ENCODE results near the gene DOCK3. TPM values are rescaled to one million over a fixed set of nuclear protein-coding genes. Genes with fewer than 3 reads are reported as not detected.

Gene DOCK3
- total RNA-seq, 1 experiment from 2014 or later = 5.6 TPM

DNA sequence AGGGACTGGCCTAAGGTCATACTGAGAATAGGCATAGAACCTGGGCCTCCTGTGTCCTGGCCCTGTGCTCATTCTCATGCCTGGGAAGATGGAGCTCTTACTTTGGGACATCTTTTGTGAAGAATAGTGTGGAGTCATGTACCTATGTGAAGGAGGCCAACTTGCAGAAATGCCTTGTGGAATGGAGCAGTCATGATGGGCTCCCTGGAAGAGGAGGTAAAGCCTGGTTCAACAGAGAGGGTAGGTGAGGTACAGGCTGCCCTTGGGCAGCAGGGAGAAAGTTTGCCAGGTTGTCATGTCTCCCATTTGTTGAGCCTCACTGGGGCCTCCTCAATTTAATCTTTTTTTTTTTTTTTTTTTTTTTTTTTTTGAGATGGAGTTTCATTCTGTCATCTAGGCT is 39.7 kb upstream of the DOCK3 start (continued):
- TF ChIP-seq KAT7 (CRISPR knock-in tag; IDR thresholded peaks at IDR 0.05; ENCODE audit: borderline replicate concordance) (no peak), SMAD4 (CRISPR knock-in tag; IDR thresholded peaks at IDR 0.05) (no peak), PRRX2 (CRISPR knock-in tag; IDR thresholded peaks at IDR 0.05) (no peak), RELA (CRISPR knock-in tag; IDR thresholded peaks at IDR 0.05; ENCODE audit: borderline replicate concordance) (no peak)
- TF ChIP-seq, protein P1, sequence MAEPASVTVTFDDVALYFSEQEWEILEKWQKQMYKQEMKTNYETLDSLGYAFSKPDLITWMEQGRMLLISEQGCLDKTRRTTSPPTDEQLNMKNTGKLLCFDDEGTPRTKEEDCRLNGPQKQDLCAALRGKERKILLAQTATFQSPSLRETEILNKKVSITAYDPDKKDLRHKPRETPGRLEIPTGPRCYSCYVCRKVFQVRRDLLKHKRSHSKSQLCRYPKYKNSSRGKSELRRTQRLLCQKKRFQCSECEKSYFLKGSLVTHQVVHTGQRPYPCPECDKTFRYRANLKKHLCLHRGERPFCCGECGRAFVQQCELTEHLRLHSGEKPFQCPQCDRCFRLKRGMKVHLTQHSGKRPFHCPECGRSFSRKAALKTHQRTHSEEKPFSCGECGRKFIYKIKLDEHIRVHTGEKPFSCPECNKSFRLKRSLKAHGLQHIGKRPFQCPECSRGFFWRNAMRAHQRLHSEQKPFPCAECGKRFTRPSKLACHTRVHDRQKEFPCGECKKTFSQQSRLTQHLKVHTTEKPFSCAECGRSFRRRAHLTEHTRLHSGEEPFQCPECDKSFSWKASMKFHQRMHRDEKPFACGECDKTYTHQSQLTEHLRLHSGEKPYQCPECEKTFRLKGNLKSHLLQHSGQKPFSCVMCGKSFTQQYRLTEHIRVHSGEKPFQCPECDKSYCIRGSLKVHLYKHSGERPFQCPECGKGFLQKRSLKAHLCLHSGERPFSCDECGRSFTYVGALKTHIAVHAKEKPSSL (CRISPR knock-in tag; conservative IDR thresholded peaks at IDR 0.05) = no peak
- TF ChIP-seq, protein P2, sequence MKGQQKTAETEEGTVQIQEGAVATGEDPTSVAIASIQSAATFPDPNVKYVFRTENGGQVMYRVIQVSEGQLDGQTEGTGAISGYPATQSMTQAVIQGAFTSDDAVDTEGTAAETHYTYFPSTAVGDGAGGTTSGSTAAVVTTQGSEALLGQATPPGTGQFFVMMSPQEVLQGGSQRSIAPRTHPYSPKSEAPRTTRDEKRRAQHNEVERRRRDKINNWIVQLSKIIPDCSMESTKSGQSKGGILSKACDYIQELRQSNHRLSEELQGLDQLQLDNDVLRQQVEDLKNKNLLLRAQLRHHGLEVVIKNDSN (CRISPR knock-in tag; IDR thresholded peaks at IDR 0.05) = no peak

DNA sequence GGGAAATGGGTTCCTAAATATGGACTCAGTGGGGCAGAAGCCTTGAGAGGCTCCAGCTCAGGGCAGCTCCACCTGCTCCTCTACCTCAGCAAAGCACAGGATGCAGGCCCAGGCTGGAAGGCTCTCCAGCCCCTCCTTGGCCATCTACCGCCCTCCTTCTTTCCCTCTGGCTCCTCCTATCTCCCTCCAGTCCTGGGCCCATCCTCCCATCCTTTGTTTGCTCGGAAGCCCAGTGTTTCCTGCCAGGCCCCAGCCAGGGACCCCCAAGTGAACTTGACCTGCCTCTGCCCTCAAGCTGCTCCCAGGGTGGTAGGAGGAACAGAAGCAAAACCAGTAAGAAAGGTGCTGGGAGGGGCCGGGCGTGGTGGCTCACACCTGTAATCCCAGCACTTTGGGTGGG is 37.7 kb upstream of the DOCK3 start:
- no peak for TF ChIP-seq SOX15 (CRISPR knock-in tag; IDR thresholded peaks at IDR 0.05)
- TF ChIP-seq, protein P3, sequence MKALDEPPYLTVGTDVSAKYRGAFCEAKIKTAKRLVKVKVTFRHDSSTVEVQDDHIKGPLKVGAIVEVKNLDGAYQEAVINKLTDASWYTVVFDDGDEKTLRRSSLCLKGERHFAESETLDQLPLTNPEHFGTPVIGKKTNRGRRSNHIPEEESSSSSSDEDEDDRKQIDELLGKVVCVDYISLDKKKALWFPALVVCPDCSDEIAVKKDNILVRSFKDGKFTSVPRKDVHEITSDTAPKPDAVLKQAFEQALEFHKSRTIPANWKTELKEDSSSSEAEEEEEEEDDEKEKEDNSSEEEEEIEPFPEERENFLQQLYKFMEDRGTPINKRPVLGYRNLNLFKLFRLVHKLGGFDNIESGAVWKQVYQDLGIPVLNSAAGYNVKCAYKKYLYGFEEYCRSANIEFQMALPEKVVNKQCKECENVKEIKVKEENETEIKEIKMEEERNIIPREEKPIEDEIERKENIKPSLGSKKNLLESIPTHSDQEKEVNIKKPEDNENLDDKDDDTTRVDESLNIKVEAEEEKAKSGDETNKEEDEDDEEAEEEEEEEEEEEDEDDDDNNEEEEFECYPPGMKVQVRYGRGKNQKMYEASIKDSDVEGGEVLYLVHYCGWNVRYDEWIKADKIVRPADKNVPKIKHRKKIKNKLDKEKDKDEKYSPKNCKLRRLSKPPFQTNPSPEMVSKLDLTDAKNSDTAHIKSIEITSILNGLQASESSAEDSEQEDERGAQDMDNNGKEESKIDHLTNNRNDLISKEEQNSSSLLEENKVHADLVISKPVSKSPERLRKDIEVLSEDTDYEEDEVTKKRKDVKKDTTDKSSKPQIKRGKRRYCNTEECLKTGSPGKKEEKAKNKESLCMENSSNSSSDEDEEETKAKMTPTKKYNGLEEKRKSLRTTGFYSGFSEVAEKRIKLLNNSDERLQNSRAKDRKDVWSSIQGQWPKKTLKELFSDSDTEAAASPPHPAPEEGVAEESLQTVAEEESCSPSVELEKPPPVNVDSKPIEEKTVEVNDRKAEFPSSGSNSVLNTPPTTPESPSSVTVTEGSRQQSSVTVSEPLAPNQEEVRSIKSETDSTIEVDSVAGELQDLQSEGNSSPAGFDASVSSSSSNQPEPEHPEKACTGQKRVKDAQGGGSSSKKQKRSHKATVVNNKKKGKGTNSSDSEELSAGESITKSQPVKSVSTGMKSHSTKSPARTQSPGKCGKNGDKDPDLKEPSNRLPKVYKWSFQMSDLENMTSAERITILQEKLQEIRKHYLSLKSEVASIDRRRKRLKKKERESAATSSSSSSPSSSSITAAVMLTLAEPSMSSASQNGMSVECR (CRISPR knock-in tag; IDR thresholded peaks at IDR 0.05; ENCODE audit: borderline replicate concordance) = no peak
- TF ChIP-seq ESRRA (CRISPR knock-in tag; IDR thresholded peaks at IDR 0.05; ENCODE audit: borderline replicate concordance) = no peak
- 0 out of 2 replicates have a peak, but pooled peaks have one; percentile 20 for TF ChIP-seq FOXK1 (CRISPR knock-in tag; IDR thresholded peaks at IDR 0.05)
- TF ChIP-seq, protein P4, sequence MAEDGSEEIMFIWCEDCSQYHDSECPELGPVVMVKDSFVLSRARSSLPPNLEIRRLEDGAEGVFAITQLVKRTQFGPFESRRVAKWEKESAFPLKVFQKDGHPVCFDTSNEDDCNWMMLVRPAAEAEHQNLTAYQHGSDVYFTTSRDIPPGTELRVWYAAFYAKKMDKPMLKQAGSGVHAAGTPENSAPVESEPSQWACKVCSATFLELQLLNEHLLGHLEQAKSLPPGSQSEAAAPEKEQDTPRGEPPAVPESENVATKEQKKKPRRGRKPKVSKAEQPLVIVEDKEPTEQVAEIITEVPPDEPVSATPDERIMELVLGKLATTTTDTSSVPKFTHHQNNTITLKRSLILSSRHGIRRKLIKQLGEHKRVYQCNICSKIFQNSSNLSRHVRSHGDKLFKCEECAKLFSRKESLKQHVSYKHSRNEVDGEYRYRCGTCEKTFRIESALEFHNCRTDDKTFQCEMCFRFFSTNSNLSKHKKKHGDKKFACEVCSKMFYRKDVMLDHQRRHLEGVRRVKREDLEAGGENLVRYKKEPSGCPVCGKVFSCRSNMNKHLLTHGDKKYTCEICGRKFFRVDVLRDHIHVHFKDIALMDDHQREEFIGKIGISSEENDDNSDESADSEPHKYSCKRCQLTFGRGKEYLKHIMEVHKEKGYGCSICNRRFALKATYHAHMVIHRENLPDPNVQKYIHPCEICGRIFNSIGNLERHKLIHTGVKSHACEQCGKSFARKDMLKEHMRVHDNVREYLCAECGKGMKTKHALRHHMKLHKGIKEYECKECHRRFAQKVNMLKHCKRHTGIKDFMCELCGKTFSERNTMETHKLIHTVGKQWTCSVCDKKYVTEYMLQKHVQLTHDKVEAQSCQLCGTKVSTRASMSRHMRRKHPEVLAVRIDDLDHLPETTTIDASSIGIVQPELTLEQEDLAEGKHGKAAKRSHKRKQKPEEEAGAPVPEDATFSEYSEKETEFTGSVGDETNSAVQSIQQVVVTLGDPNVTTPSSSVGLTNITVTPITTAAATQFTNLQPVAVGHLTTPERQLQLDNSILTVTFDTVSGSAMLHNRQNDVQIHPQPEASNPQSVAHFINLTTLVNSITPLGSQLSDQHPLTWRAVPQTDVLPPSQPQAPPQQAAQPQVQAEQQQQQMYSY (CRISPR knock-in tag; IDR thresholded peaks at IDR 0.05) = peak; percentile 13; the same call in 1 of the 2 replicates
- DNase-seq (ENCODE audit: low spot score) (peak; percentile 49), ATAC-seq (peak; percentile 96)
- POLR2A ChIA-PET = interaction anchor here (1.5 kb wide), 1 partner anchor 9 kb away, joined by 4 read pairs; no protein-coding TSS in a partner anchor
- H3K4me3 Mint-ChIP-seq = no peak overlapping the region
- CTCF ChIA-PET = interaction anchor here (0.6 to 3.5 kb wide), 7 partner anchors 9 to 33 kb away, joined by 3 to 16 read pairs (median 6); partner anchors contain the start of genes CISH and MAPKAPK3
- peaks cover 6% of the 10 kb centered on the region for H3K36me3 Mint-ChIP-seq
- H3K27ac Mint-ChIP-seq = peak overlapping the region; percentile 71; the same call in 1 of the 2 replicates
- H3K4me1 Mint-ChIP-seq = peaks cover 33% of the 10 kb centered on the region
- H3K9me3 Mint-ChIP-seq = no peaks in the 10 kb centered on the region
- H3K27me3 Mint-ChIP-seq (ENCODE audit: low read depth) = no peaks in the 10 kb centered on the region

DNA sequence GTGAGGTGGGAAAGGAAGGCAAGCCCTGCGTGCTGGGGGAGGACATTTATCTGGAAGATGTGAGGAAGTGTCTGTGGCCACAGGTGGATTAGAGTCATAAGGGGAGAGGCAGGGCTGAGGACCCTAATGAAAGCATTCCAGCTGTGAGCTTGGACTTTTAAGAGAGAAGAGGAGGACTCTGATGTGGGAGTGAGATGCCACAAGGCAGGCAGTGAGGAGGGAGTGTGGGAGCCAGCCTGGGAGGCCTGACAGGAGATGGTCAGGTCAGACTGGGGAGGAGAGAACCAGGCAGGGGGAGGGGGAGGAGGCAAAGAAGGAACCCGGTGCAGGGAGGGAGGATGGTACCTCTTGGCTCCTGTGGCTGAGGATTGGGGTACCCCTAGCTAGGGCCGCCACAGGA is 36.8 kb upstream of the DOCK3 start:
- no peaks in the 10 kb centered on the region for H3K27me3 Mint-ChIP-seq (ENCODE audit: low read depth)
- no peaks in the 10 kb centered on the region for H3K9me3 Mint-ChIP-seq
- peaks cover 38% of the 10 kb centered on the region for H3K4me1 Mint-ChIP-seq
- no peak overlapping the region for H3K4me3 Mint-ChIP-seq
- DNase-seq (ENCODE audit: low spot score) (no peak), ATAC-seq (no peak)
- H3K36me3 Mint-ChIP-seq = peaks cover 11% of the 10 kb centered on the region
- no peak overlapping the region for H3K27ac Mint-ChIP-seq
- CTCF ChIA-PET = interaction anchor here (0.8 to 3.5 kb wide), 5 partner anchors 10 to 26 kb away, joined by 3 to 16 read pairs (median 6); partner anchors contain the start of genes CISH and MAPKAPK3
- POLR2A ChIA-PET = no interaction called here
- TF ChIP-seq, protein P5, sequence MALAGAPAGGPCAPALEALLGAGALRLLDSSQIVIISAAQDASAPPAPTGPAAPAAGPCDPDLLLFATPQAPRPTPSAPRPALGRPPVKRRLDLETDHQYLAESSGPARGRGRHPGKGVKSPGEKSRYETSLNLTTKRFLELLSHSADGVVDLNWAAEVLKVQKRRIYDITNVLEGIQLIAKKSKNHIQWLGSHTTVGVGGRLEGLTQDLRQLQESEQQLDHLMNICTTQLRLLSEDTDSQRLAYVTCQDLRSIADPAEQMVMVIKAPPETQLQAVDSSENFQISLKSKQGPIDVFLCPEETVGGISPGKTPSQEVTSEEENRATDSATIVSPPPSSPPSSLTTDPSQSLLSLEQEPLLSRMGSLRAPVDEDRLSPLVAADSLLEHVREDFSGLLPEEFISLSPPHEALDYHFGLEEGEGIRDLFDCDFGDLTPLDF (CRISPR knock-in tag; IDR thresholded peaks at IDR 0.05) = no peak
- TF ChIP-seq ATF1 (CRISPR knock-in tag; IDR thresholded peaks at IDR 0.05) (no peak), SMAD3 (CRISPR knock-in tag; IDR thresholded peaks at IDR 0.05; ENCODE audit: borderline replicate concordance) (no peak), NR2C2 (CRISPR knock-in tag; IDR thresholded peaks at IDR 0.05) (no peak)
- TF ChIP-seq, protein P6, sequence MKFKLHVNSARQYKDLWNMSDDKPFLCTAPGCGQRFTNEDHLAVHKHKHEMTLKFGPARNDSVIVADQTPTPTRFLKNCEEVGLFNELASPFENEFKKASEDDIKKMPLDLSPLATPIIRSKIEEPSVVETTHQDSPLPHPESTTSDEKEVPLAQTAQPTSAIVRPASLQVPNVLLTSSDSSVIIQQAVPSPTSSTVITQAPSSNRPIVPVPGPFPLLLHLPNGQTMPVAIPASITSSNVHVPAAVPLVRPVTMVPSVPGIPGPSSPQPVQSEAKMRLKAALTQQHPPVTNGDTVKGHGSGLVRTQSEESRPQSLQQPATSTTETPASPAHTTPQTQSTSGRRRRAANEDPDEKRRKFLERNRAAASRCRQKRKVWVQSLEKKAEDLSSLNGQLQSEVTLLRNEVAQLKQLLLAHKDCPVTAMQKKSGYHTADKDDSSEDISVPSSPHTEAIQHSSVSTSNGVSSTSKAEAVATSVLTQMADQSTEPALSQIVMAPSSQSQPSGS (CRISPR knock-in tag; IDR thresholded peaks at IDR 0.05; ENCODE audit: borderline replicate concordance, low read depth) = no peak
- TF ChIP-seq, protein P7, sequence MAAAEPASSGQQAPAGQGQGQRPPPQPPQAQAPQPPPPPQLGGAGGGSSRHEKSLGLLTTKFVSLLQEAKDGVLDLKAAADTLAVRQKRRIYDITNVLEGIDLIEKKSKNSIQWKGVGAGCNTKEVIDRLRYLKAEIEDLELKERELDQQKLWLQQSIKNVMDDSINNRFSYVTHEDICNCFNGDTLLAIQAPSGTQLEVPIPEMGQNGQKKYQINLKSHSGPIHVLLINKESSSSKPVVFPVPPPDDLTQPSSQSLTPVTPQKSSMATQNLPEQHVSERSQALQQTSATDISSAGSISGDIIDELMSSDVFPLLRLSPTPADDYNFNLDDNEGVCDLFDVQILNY (CRISPR knock-in tag; IDR thresholded peaks at IDR 0.05) = no peak

Data from WTC11 (cell line).